HepG2 (cell line): ENCODE data around the gene NDUFS2. TPM values are rescaled to one million over a fixed set of nuclear protein-coding genes. Genes with fewer than 3 reads are reported as not detected.
A peak's percentile ranks its signal among the peaks of the same experiment; 100 is the strongest.

Source experiments
- ATAC-seq: fragments of 200-7000 bp; cut with Tn5 transposase; 3 replicates; pipeline ENCODE4 v1.9.1; 2020; ENCODE audit warnings: mild to moderate bottlenecking, moderate library complexity
- BruUV-seq: library from RNA; stranded (reverse); fragments of 400-500 nt; replicated peaks from 2 replicates; lab custom pipeline; 2021; lab: Mats Ljungman, UMichigan
- CTCF ChIA-PET: fragments of 300-600 bp; formaldehyde crosslinking; extraction: SDS; loops from one replicate; lab custom pipeline; 2021; ENCODE audit warnings: low total read pairs, inconsistent platforms, low intra/inter-chr PET ratio; lab: Yijun Ruan, JAX
- POLR2A ChIA-PET: fragments of 350-600 bp; sonication (Branson Sonifier 250); formaldehyde crosslinking; loops from one replicate; lab custom pipeline; 2020; ENCODE audit warnings: antibody characterized with exemption, inconsistent platforms; lab: Yijun Ruan, JAX
- DNase-seq: peaks from one replicate; pipeline ENCODE4 v3.0.0-alpha.2; 2015; ENCODE audit warnings: low spot score
- FAIRE-seq: peaks from 3 replicates; lab custom pipeline; 2011; peaks lifted over from hg19 to GRCh38; lab: Jason Lieb, UNC
- H2AFZ ChIP-seq: one replicate; pipeline ENCODE4 v1.6.1; 2011; ENCODE audit warnings: low read length, inconsistent platforms
- H3K27ac ChIP-seq: fragments of 300-600 bp; 3 replicates; pipeline ENCODE4 v1.8.0; 2011; ENCODE audit warnings: mixed run types, mild to moderate bottlenecking, mixed read lengths, low read length, inconsistent platforms; ENCODE audit not compliant: insufficient read depth; ENCODE audit errors: extremely low read length
- H3K27me3 ChIP-seq, 2 experiments: fragments of 200-600 bp in 1 of 2; 2 replicates in 1 of 2; 3 replicates in 1 of 2; pipeline versions ENCODE4 v1.6.0 to v1.8.0; 2011; ENCODE audit warnings: low read length in 2 of 2, mild to moderate bottlenecking in 2 of 2, moderate library complexity in 2 of 2, inconsistent platforms in 1 of 2; ENCODE audit not compliant: insufficient read depth in 2 of 2, control insufficient read depth in 1 of 2
- H3K36me3 ChIP-seq, 2 experiments: fragments of 200-600 bp in 1 of 2; replicated peaks in 1 of 2; 2 replicates in 1 of 2; 3 replicates in 1 of 2; pipeline versions ENCODE4 v1.5.1 to v1.8.0; 2011; ENCODE audit warnings: low read length in 2 of 2, inconsistent platforms in 1 of 2; ENCODE audit not compliant: insufficient read depth in 2 of 2, control insufficient read depth in 1 of 2
- H3K4me1 ChIP-seq: 2 replicates; pipeline ENCODE4 v1.5.1; 2012; ENCODE audit warnings: low read length, inconsistent platforms; ENCODE audit not compliant: insufficient read depth
- H3K4me2 ChIP-seq: 2 replicates; pipeline ENCODE4 v1.6.0; 2011; ENCODE audit warnings: low read depth, low read length, inconsistent platforms
- H3K4me3 ChIP-seq, 3 experiments: fragments of 200-600 bp in 1 of 3; sonication (generic), shearing (Covaris generic) in 1 of 3; replicated peaks in 1 of 3; 2 replicates each; pipeline ENCODE4 v1.5.1; 2011 to 2016; ENCODE audit warnings: low read length in 3 of 3, inconsistent platforms in 2 of 3, low read depth in 2 of 3, mild to moderate bottlenecking in 2 of 3, control low read depth in 1 of 3, mixed read lengths in 1 of 3; ENCODE audit not compliant: insufficient read depth in 1 of 3
- H3K79me2 ChIP-seq: one replicate; pipeline ENCODE4 v1.6.1; 2011; ENCODE audit warnings: low read length, inconsistent platforms; ENCODE audit not compliant: insufficient read depth
- H3K9ac ChIP-seq: 2 replicates; pipeline ENCODE4 v1.6.0; 2011; ENCODE audit warnings: mild to moderate bottlenecking, low read depth, low read length, inconsistent platforms; ENCODE audit not compliant: insufficient read depth
- H3K9me3 ChIP-seq: 2 replicates; pipeline ENCODE4 v1.5.1; 2012; ENCODE audit warnings: mild to moderate bottlenecking, low read length
- H4K20me1 ChIP-seq: 2 replicates; pipeline ENCODE4 v1.6.0; 2011; ENCODE audit warnings: inconsistent platforms, mild to moderate bottlenecking, low read length, moderate library complexity; ENCODE audit not compliant: insufficient read depth
- CSRNP1 ChIP-seq: sonication (generic); formaldehyde crosslinking; IDR thresholded peaks from 2 replicates; pipeline ENCODE4 v1.8.1; 2023; ENCODE audit warnings: mild to moderate bottlenecking, missing genetic modification reagents
- FOSL2 ChIP-seq: sonication (generic); formaldehyde crosslinking; IDR thresholded peaks from 2 replicates; pipeline ENCODE4 v1.4.0; 2020; ENCODE audit warnings: missing genetic modification reagents
- GLMP ChIP-seq: sonication (generic); formaldehyde crosslinking; IDR thresholded peaks from 2 replicates; pipeline ENCODE4 v1.9.0; 2021; ENCODE audit warnings: missing genetic modification reagents, mild to moderate bottlenecking, borderline replicate concordance
- HNRNPK ChIP-seq: fragments of 200-400 bp; formaldehyde crosslinking; IDR thresholded peaks from 2 replicates; pipeline ENCODE4 v1.6.1; 2018; ENCODE audit warnings: low read length, low read depth, moderate library complexity, mild to moderate bottlenecking; ENCODE audit not compliant: poor library complexity, severe bottlenecking
- MIXL1 ChIP-seq: IDR thresholded peaks from 2 replicates; pipeline ENCODE4 v1.6.1; 2016
- RAD21 ChIP-seq: fragments of 450-650 bp; formaldehyde crosslinking; IDR thresholded peaks from 2 replicates; pipeline ENCODE4 v1.5.0; 2020; ENCODE audit warnings: mild to moderate bottlenecking
- SMAD1 ChIP-seq: sonication (generic); formaldehyde crosslinking; IDR thresholded peaks from 2 replicates; pipeline ENCODE4 v1.4.0; 2020; ENCODE audit warnings: missing genetic modification reagents, low read depth, mild to moderate bottlenecking, borderline replicate concordance
- TCF12 ChIP-seq, 2 experiments: fragments of 450-650 bp in 1 of 2; sonication (generic) in 1 of 2; formaldehyde crosslinking in 1 of 2; IDR thresholded peaks; 2 replicates each; pipeline versions ENCODE4 v1.6.1 to v1.8.0; 2017 to 2022; ENCODE audit warnings: antibody characterized with exemption in 1 of 2, mild to moderate bottlenecking in 1 of 2, missing genetic modification reagents in 1 of 2, moderate library complexity in 1 of 2
- TCF7 ChIP-seq: sonication (generic); IDR thresholded peaks from 2 replicates; pipeline ENCODE4 v1.6.1; 2016; ENCODE audit warnings: antibody characterized with exemption, low read depth
- THAP7 ChIP-seq: sonication (generic); formaldehyde crosslinking; IDR thresholded peaks from 2 replicates; pipeline ENCODE4 v1.8.1; 2023; ENCODE audit warnings: mild to moderate bottlenecking, missing genetic modification reagents
- TIGD3 ChIP-seq: sonication (generic); formaldehyde crosslinking; IDR thresholded peaks from 2 replicates; pipeline ENCODE4 v1.5.1; 2020; ENCODE audit warnings: mild to moderate bottlenecking, missing genetic modification reagents, borderline replicate concordance
- ZNF232 ChIP-seq: sonication (generic); formaldehyde crosslinking; IDR thresholded peaks from 2 replicates; pipeline ENCODE4 v1.4.0; 2020; ENCODE audit warnings: missing genetic modification reagents, borderline replicate concordance
- ZNF460 ChIP-seq: sonication (generic); formaldehyde crosslinking; IDR thresholded peaks from 2 replicates; pipeline ENCODE4 v1.5.1; 2020; ENCODE audit warnings: missing genetic modification reagents, mild to moderate bottlenecking, borderline replicate concordance
- ZNF598 ChIP-seq: sonication (generic); formaldehyde crosslinking; IDR thresholded peaks from 2 replicates; pipeline ENCODE4 v1.5.1; 2020; ENCODE audit warnings: mild to moderate bottlenecking, missing genetic modification reagents, borderline replicate concordance
- ZNF652 ChIP-seq: IDR thresholded peaks from 2 replicates; pipeline ENCODE4 v1.6.1; 2016; ENCODE audit warnings: low read depth, borderline replicate concordance
- ZNF724P ChIP-seq: sonication (generic); formaldehyde crosslinking; IDR thresholded peaks from 2 replicates; pipeline ENCODE4 v1.8.0; 2022; ENCODE audit warnings: missing genetic modification reagents, borderline replicate concordance
- ZNF772 ChIP-seq: sonication (generic); formaldehyde crosslinking; IDR thresholded peaks from 2 replicates; pipeline ENCODE4 v1.5.0; 2020; ENCODE audit warnings: mild to moderate bottlenecking, missing genetic modification reagents
- ZNF879 ChIP-seq: sonication (generic); formaldehyde crosslinking; IDR thresholded peaks from 2 replicates; pipeline ENCODE4 v1.8.1; 2023; ENCODE audit warnings: missing genetic modification reagents
- whole genome bisulfite sequencing: methylation state at CpG from one replicate; pipeline ENCODE4 v1.1.6; 2017; ENCODE audit warnings: low lambda C conversion rate; 5-methylcytosine and 5-hydroxymethylcytosine counted together
- in situ Hi-C: cut with HindIII; loops from 2 replicates; pipeline ENCODE4 v1.10.0; 2017; ENCODE audit warnings: low pct_unique_long_range_greater_than_20kb; ENCODE audit not compliant: extremely low pct_ligation_motif_present
- intact Hi-C: fragments of 100-400 bp; cut with micrococcal nuclease; formaldehyde crosslinking; loops from one replicate; pipeline ENCODE4 v1.10.0; 2022; ENCODE audit not compliant: unreplicated experiment
- polyA plus RNA-seq, 8 experiments: library from polyadenylated mRNA; depleted of rRNA in 3 of 8; stranded (reverse) in 7 of 8; unstranded in 1 of 8; fragments of >200 nt; fragmentation: Illumina TruSeq in 4 of 8; extraction: Trizol in 4 of 8; gene quantifications; 2 replicates each; pipeline versions ENCODE4 v1.2.1 to v1.2.3, GENCODE V29; 2011 to 2016; ENCODE audit warnings: low read depth in 4 of 8, missing spikeins in 1 of 8, mixed read lengths in 1 of 8; ENCODE audit not compliant: insufficient read depth in 1 of 8
- total RNA-seq, 5 experiments: library from RNA; depleted of rRNA; stranded (reverse); fragments of >200 nt; fragmentation: Illumina TruSeq; extraction: Trizol; gene quantifications; 2 replicates each; pipeline ENCODE4 v1.2.3, GENCODE V29; 2016; ENCODE audit warnings: low read depth in 1 of 5

Gene NDUFS2
- total and polyA plus RNA-seq, 2 of the 13 experiments (the other 11 are each of a cell fraction or from before 2014, with no cell fraction given), result 89.9 to 118 TPM

- POLR2A ChIA-PET, result interaction anchor here (1.1 kb wide), 1 partner anchor 10 kb away, joined by 5 read pairs; the partner anchor contains the start of gene NDUFS2
- H3K27ac ChIP-seq, result no peak overlapping the region
- peak; percentile 85 for FAIRE-seq
- TF ChIP-seq MIXL1, result no peak
- 0 out of 2 replicates have a peak, but pooled peaks have one; percentile 28 for TF ChIP-seq ZNF772 (CRISPR knock-in tag)
- no peak for TF ChIP-seq HNRNPK
- TF ChIP-seq FOSL2, result no peak
- no peak for TF ChIP-seq TIGD3 (CRISPR knock-in tag)
- TF ChIP-seq ZNF460 (CRISPR knock-in tag), result no peak
- no peak for TF ChIP-seq ZNF232 (CRISPR knock-in tag)
- TF ChIP-seq TCF12 (IDR thresholded peaks at IDR 0.05), result no peak
- no peak for TF ChIP-seq TCF12 (CRISPR knock-in tag; IDR thresholded peaks at IDR 0.05)
- no peak for TF ChIP-seq ZNF598 (CRISPR knock-in tag)
- no peak for TF ChIP-seq SMAD1 (CRISPR knock-in tag)
- peak; percentile 79 for TF ChIP-seq RAD21
- TF ChIP-seq THAP7 (CRISPR knock-in tag), result no peak
- TF ChIP-seq TCF7, result no peak
- no peak for TF ChIP-seq ZNF652 (CRISPR knock-in tag)
- no peak for TF ChIP-seq GLMP (CRISPR knock-in tag)
- TF ChIP-seq ZNF724P (CRISPR knock-in tag), result no peak
- no peak for TF ChIP-seq ZNF879 (CRISPR knock-in tag)
- no peak for TF ChIP-seq CSRNP1 (CRISPR knock-in tag)
Measured at GRCh38 chr1:161192476-161193465, 9.4 kb upstream of the NDUFS2 start.

More at GRCh38 chr1:161192476-161193465, 9.4 kb upstream of the NDUFS2 start:
- Histone ChIP-seq H3K4me2 (no peak overlapping the region; the same call in 1 of the 2 replicates), H3K4me1 (peaks cover 30% of the 10 kb centered on the region), H3K79me2 (no peaks in the 10 kb centered on the region), H3K4me3 (no peak overlapping the region), H4K20me1 (no peaks in the 10 kb centered on the region), H2AFZ (no peak overlapping the region), H3K27me3 (no peaks in the 10 kb centered on the region), H3K9ac (no peak overlapping the region), H3K36me3 (no peaks in the 10 kb centered on the region; a peak in 1 of 5 replicates), H3K9me3 (no peaks in the 10 kb centered on the region)
- intact Hi-C loops, result loop anchor here (1.0 to 2.0 kb wide), 2 partner anchors 182 to 190 kb away; no protein-coding TSS in a partner anchor
- BruUV-seq, result no TSS peak
- in situ Hi-C loops, result no loop called here
- peak; percentile 85 for ATAC-seq
- WGBS, result 51% methylated on average over 9 of the region's 15 CpGs
- CTCF ChIA-PET, result interaction anchor here (0.8 to 1.7 kb wide), 5 partner anchors 17 to 189 kb away, joined by 3 to 15 read pairs (median 7); partner anchors contain the start of gene TOMM40L
- peak; percentile 72 for DNase-seq
